ENCODE data around the gene ZNFX1.

The ZNFX1 gene

GRCh38 chr20:49278036-49278817 lies at the start of gene ZNFX1:
ZNFX1 (minus strand) TSS chr20:49278057; CDS start chr20:49275839, 2,218 bp downstream.
- peaks cover 46 to 49% of the 10 kb centered on the region in 2 donors for H3K36me3 ChIP-seq (ENCODE audit: control insufficient read depth in 2 of 2, insufficient read depth in 2 of 2, low read length in 2 of 2)

GRCh38 chr20:49326026-49326425 lies 48.2 kb upstream of the ZNFX1 start:
- H3K36me3 ChIP-seq (ENCODE audit: control insufficient read depth in 2 of 2, insufficient read depth in 2 of 2, low read length in 2 of 2), result no peaks in the 10 kb centered on the region
- no peak overlapping the region for H3K27ac ChIP-seq (ENCODE audit: low read depth in 2 of 2, low read length in 2 of 2)
- no peak overlapping the region for H3K9ac ChIP-seq (ENCODE audit: low read depth in 1 of 2, low read length in 2 of 2)
- H3K27me3 ChIP-seq (ENCODE audit: control insufficient read depth in 2 of 2, insufficient read depth in 2 of 2, low read length in 2 of 2), result peaks cover 0 to under 1% of the 10 kb centered on the region in 2 donors
- H3K4me3 ChIP-seq (ENCODE audit: low read length in 2 of 2), result no peak overlapping the region
- peaks cover 2 to 5% of the 10 kb centered on the region in 2 donors for H3K4me1 ChIP-seq (ENCODE audit: control insufficient read depth in 2 of 2, insufficient read depth in 2 of 2, low read length in 2 of 2)
- no peaks in the 10 kb centered on the region for H3K9me3 ChIP-seq (ENCODE audit: control insufficient read depth in 2 of 2, low read length in 2 of 2)

More at GRCh38 chr20:49278036-49278817, at the start of gene ZNFX1:
- peaks cover 0 to 12% of the 10 kb centered on the region in 2 donors for H3K4me1 ChIP-seq (ENCODE audit: control insufficient read depth in 2 of 2, insufficient read depth in 2 of 2, low read length in 2 of 2)
- peak within 1 kb of the TSS; percentile 96 to 97 for H3K27ac ChIP-seq (ENCODE audit: low read depth in 2 of 2, low read length in 2 of 2)
- peak within 1 kb of the TSS; percentile 93 to 98 for H3K4me3 ChIP-seq (ENCODE audit: low read length in 2 of 2)
- H3K9me3 ChIP-seq (ENCODE audit: control insufficient read depth in 2 of 2, low read length in 2 of 2), result peaks cover 24 to 29% of the 10 kb centered on the region in 2 donors
- no peaks in the 10 kb centered on the region for H3K27me3 ChIP-seq (ENCODE audit: control insufficient read depth in 2 of 2, insufficient read depth in 2 of 2, low read length in 2 of 2)
- H3K9ac ChIP-seq (ENCODE audit: low read depth in 1 of 2, low read length in 2 of 2), result peak within 1 kb of the TSS; percentile 92 to 94

- H3K27ac ChIP-seq (ENCODE audit: low read depth in 2 of 2, low read length in 2 of 2), result no peak overlapping the region
- H3K9ac ChIP-seq (ENCODE audit: low read depth in 1 of 2, low read length in 2 of 2), result no peak overlapping the region
- H3K4me3 ChIP-seq (ENCODE audit: low read length in 2 of 2), result no peak overlapping the region
- H3K27me3 ChIP-seq (ENCODE audit: control insufficient read depth in 2 of 2, insufficient read depth in 2 of 2, low read length in 2 of 2), result peaks cover 8 to 10% of the 10 kb centered on the region in 2 donors
- H3K4me1 ChIP-seq (ENCODE audit: control insufficient read depth in 2 of 2, insufficient read depth in 2 of 2, low read length in 2 of 2), result peaks cover 2 to 7% of the 10 kb centered on the region in 2 donors
- no peaks in the 10 kb centered on the region for H3K9me3 ChIP-seq (ENCODE audit: control insufficient read depth in 2 of 2, low read length in 2 of 2)
- H3K36me3 ChIP-seq (ENCODE audit: control insufficient read depth in 2 of 2, insufficient read depth in 2 of 2, low read length in 2 of 2), result no peaks in the 10 kb centered on the region
Observed at GRCh38 chr20:49324306-49324705, 46.4 kb upstream of the ZNFX1 start.

- H3K9me3 ChIP-seq (ENCODE audit: control insufficient read depth in 2 of 2, low read length in 2 of 2), result no peaks in the 10 kb centered on the region
- no peak overlapping the region for H3K4me3 ChIP-seq (ENCODE audit: low read length in 2 of 2)
- H3K36me3 ChIP-seq (ENCODE audit: control insufficient read depth in 2 of 2, insufficient read depth in 2 of 2, low read length in 2 of 2), result no peaks in the 10 kb centered on the region
- H3K27me3 ChIP-seq (ENCODE audit: control insufficient read depth in 2 of 2, insufficient read depth in 2 of 2, low read length in 2 of 2), result peaks cover 13 to 16% of the 10 kb centered on the region in 2 donors
- peaks cover 2 to 8% of the 10 kb centered on the region in 2 donors for H3K4me1 ChIP-seq (ENCODE audit: control insufficient read depth in 2 of 2, insufficient read depth in 2 of 2, low read length in 2 of 2)
- H3K9ac ChIP-seq (ENCODE audit: low read depth in 1 of 2, low read length in 2 of 2), result no peak overlapping the region
- no peak overlapping the region for H3K27ac ChIP-seq (ENCODE audit: low read depth in 2 of 2, low read length in 2 of 2)
Observed at GRCh38 chr20:49323622-49324238, 45.9 kb upstream of the ZNFX1 start.

- H3K4me1 ChIP-seq (ENCODE audit: control insufficient read depth in 2 of 2, insufficient read depth in 2 of 2, low read length in 2 of 2), result peaks cover 2 to 8% of the 10 kb centered on the region in 2 donors
- H3K9me3 ChIP-seq (ENCODE audit: control insufficient read depth in 2 of 2, low read length in 2 of 2), result no peaks in the 10 kb centered on the region
- peaks cover 24 to 29% of the 10 kb centered on the region in 2 donors for H3K27me3 ChIP-seq (ENCODE audit: control insufficient read depth in 2 of 2, insufficient read depth in 2 of 2, low read length in 2 of 2)
- H3K4me3 ChIP-seq (ENCODE audit: low read length in 2 of 2), result no peak overlapping the region
- H3K27ac ChIP-seq (ENCODE audit: low read depth in 2 of 2, low read length in 2 of 2), result no peak overlapping the region
- H3K36me3 ChIP-seq (ENCODE audit: control insufficient read depth in 2 of 2, insufficient read depth in 2 of 2, low read length in 2 of 2), result no peaks in the 10 kb centered on the region
- no peak overlapping the region for H3K9ac ChIP-seq (ENCODE audit: low read depth in 1 of 2, low read length in 2 of 2)
Observed at GRCh38 chr20:49320460-49320859, 42.6 kb upstream of the ZNFX1 start.

GRCh38 chr20:49319208-49319809 lies 41.5 kb upstream of the ZNFX1 start:
- Histone ChIP-seq H3K27ac (ENCODE audit: low read depth in 2 of 2, low read length in 2 of 2) (no peak overlapping the region), H3K9me3 (ENCODE audit: control insufficient read depth in 2 of 2, low read length in 2 of 2) (no peaks in the 10 kb centered on the region), H3K36me3 (ENCODE audit: control insufficient read depth in 2 of 2, insufficient read depth in 2 of 2, low read length in 2 of 2) (no peaks in the 10 kb centered on the region), H3K4me1 (ENCODE audit: control insufficient read depth in 2 of 2, insufficient read depth in 2 of 2, low read length in 2 of 2) (peaks cover 2 to 8% of the 10 kb centered on the region in 2 donors), H3K27me3 (ENCODE audit: control insufficient read depth in 2 of 2, insufficient read depth in 2 of 2, low read length in 2 of 2) (peaks cover 24 to 29% of the 10 kb centered on the region in 2 donors), H3K9ac (ENCODE audit: low read depth in 1 of 2, low read length in 2 of 2) (no peak overlapping the region), H3K4me3 (ENCODE audit: low read length in 2 of 2) (peak overlapping the region in 1 of 2 donors; percentile 39)

GRCh38 chr20:49318430-49319207 lies 40.8 kb upstream of the ZNFX1 start:
- H3K9me3 ChIP-seq (ENCODE audit: control insufficient read depth in 2 of 2, low read length in 2 of 2), result no peaks in the 10 kb centered on the region
- H3K9ac ChIP-seq (ENCODE audit: low read depth in 1 of 2, low read length in 2 of 2), result no peak overlapping the region
- peaks cover 0 to 5% of the 10 kb centered on the region in 2 donors for H3K4me1 ChIP-seq (ENCODE audit: control insufficient read depth in 2 of 2, insufficient read depth in 2 of 2, low read length in 2 of 2)
- H3K4me3 ChIP-seq (ENCODE audit: low read length in 2 of 2), result peak overlapping the region in 1 of 2 donors; percentile 39
- H3K27ac ChIP-seq (ENCODE audit: low read depth in 2 of 2, low read length in 2 of 2), result no peak overlapping the region
- H3K27me3 ChIP-seq (ENCODE audit: control insufficient read depth in 2 of 2, insufficient read depth in 2 of 2, low read length in 2 of 2), result peaks cover 24 to 29% of the 10 kb centered on the region in 2 donors
- no peaks in the 10 kb centered on the region for H3K36me3 ChIP-seq (ENCODE audit: control insufficient read depth in 2 of 2, insufficient read depth in 2 of 2, low read length in 2 of 2)

GRCh38 chr20:49318091-49318429 lies 40.2 kb upstream of the ZNFX1 start:
- Histone ChIP-seq H3K27me3 (ENCODE audit: control insufficient read depth in 2 of 2, insufficient read depth in 2 of 2, low read length in 2 of 2) (peaks cover 24 to 29% of the 10 kb centered on the region in 2 donors), H3K4me3 (ENCODE audit: low read length in 2 of 2) (no peak overlapping the region), H3K36me3 (ENCODE audit: control insufficient read depth in 2 of 2, insufficient read depth in 2 of 2, low read length in 2 of 2) (no peaks in the 10 kb centered on the region)

GRCh38 chr20:49316704-49317103 lies 38.8 kb upstream of the ZNFX1 start:
- Histone ChIP-seq H3K9ac (ENCODE audit: low read depth in 1 of 2, low read length in 2 of 2) (no peak overlapping the region), H3K27ac (ENCODE audit: low read depth in 2 of 2, low read length in 2 of 2) (no peak overlapping the region), H3K9me3 (ENCODE audit: control insufficient read depth in 2 of 2, low read length in 2 of 2) (no peaks in the 10 kb centered on the region), H3K36me3 (ENCODE audit: control insufficient read depth in 2 of 2, insufficient read depth in 2 of 2, low read length in 2 of 2) (no peaks in the 10 kb centered on the region), H3K27me3 (ENCODE audit: control insufficient read depth in 2 of 2, insufficient read depth in 2 of 2, low read length in 2 of 2) (peaks cover 24 to 29% of the 10 kb centered on the region in 2 donors), H3K4me1 (ENCODE audit: control insufficient read depth in 2 of 2, insufficient read depth in 2 of 2, low read length in 2 of 2) (peaks cover 0 to 3% of the 10 kb centered on the region in 2 donors), H3K4me3 (ENCODE audit: low read length in 2 of 2) (no peak overlapping the region)

More at GRCh38 chr20:49318091-49318429, 40.2 kb upstream of the ZNFX1 start:
- Histone ChIP-seq H3K27ac (ENCODE audit: low read depth in 2 of 2, low read length in 2 of 2) (no peak overlapping the region), H3K9me3 (ENCODE audit: control insufficient read depth in 2 of 2, low read length in 2 of 2) (no peaks in the 10 kb centered on the region), H3K9ac (ENCODE audit: low read depth in 1 of 2, low read length in 2 of 2) (no peak overlapping the region), H3K4me1 (ENCODE audit: control insufficient read depth in 2 of 2, insufficient read depth in 2 of 2, low read length in 2 of 2) (peaks cover 0 to 3% of the 10 kb centered on the region in 2 donors)

All from mucosa of rectum (tissue), 2 donors.